HG03196 (cell line): Measurements from ENCODE around the gene ZNF547.
"Not testable (repeated sequence)": the region's sequence is repeated elsewhere in the genome, so short reads cannot be mapped to it uniquely, and the experiment has no call there.

Source experiments
- ATAC-seq: cut with Tn5 transposase; IDR thresholded peaks from one replicate; pipeline ENCODE4 v1.9.1; 2021; ENCODE audit not compliant: unreplicated experiment

The ZNF547 gene

GRCh38 chr19:57374179-57374578 lies 10.8 kb downstream of the ZNF547 start:
- ATAC-seq: no peak

- not testable (repeated sequence) for ATAC-seq
These were observed 11.3 kb downstream of the ZNF547 start for GRCh38 chr19:57374647-57375046.

DNA sequence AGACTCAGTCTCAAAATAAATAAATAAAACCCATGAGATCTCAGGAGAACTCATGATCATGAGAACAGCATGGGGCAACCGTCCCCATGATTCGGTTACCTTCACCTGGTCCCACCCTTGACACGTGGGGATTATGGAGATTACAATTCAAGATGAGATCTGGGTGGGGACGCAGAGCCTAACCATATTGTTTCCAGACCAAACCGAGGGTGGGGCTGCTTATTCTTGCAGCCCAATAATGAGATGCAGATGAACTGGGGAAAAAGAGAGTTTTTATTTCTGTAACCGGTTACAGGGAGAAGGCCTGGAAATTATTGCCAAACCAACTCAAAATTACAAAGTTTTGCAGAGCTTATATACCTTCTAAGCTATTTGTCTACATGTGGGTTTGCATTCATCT lies 12.8 kb downstream of the ZNF547 start:
- no peak for ATAC-seq

DNA sequence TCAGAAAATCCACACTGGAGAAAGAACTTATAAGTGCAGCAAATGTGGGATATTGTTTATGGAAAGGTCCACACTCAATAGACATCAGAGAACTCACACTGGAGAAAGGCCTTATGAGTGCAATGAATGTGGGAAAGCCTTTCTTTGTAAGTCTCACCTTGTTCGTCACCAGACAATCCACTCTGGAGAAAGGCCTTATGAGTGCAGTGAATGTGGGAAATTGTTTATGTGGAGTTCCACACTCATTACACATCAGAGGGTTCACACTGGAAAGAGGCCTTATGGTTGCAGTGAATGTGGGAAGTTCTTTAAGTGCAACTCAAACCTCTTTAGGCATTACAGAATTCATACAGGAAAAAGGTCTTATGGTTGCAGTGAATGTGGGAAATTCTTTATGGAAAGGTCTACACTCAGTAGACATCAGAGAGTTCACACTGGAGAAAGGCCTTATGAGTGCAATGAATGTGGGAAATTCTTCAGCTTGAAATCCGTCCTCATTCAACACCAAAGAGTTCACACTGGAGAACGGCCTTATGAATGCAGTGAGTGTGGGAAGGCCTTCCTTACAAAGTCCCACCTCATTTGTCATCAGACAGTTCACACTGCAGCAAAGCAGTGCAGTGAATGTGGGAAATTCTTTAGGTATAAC lies 14.3 kb downstream of the ZNF547 start:
- ATAC-seq: no peak

DNA sequence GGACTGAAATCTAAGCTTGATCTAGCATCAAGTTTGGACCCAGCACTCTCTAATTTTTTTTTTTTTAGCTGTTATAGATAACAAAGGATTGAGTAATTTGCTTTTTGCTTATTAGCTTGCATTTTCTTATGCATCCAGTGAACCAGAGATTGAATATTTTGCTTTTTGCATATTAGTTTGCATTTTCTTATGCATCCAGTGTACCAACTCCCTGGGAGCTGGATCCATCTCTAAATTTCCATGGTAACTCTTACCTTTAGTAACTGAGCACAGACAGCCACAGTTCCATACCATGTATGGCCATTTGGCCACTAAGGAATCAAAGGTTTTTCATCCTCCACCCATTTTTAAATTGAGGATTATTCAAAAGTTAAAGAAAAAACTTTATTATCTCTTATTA lies 17.6 kb downstream of the ZNF547 start:
- ATAC-seq: no peak

DNA sequence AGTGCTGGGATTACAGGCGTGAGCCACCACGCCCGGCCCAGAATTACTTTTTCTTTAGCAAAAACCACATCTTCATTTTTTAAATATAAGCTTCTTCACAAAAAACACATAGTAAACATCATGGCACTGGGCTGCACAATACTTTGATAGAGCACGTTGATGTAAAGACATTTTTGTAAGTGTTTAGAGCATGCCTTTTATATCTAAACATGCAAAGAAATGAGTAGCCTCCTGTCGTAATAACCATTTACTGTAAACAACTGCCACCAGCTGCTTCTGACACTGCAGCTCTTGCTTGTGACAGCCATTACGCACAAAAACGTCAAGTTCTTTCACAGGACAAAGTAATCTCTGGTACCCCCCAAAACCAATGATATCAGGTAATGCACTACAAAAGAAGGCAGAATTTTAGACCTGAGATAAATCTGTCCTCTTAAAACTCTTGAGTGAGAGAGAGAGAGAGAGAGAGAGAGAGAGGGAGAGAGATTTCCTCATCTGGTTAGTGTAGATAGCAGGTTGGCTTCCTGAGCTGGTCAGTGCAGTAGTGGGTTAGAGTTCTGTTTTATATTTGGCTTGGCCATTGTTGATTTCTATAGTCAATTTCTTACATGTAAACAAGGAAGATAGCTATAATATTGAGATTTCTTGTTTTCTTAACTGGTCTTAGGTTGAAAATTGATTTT lies 19.6 kb downstream of the ZNF547 start:
- ATAC-seq: no peak

- no peak for ATAC-seq
These were observed 25.9 kb downstream of the ZNF547 start for GRCh38 chr19:57389194-57389729.

DNA sequence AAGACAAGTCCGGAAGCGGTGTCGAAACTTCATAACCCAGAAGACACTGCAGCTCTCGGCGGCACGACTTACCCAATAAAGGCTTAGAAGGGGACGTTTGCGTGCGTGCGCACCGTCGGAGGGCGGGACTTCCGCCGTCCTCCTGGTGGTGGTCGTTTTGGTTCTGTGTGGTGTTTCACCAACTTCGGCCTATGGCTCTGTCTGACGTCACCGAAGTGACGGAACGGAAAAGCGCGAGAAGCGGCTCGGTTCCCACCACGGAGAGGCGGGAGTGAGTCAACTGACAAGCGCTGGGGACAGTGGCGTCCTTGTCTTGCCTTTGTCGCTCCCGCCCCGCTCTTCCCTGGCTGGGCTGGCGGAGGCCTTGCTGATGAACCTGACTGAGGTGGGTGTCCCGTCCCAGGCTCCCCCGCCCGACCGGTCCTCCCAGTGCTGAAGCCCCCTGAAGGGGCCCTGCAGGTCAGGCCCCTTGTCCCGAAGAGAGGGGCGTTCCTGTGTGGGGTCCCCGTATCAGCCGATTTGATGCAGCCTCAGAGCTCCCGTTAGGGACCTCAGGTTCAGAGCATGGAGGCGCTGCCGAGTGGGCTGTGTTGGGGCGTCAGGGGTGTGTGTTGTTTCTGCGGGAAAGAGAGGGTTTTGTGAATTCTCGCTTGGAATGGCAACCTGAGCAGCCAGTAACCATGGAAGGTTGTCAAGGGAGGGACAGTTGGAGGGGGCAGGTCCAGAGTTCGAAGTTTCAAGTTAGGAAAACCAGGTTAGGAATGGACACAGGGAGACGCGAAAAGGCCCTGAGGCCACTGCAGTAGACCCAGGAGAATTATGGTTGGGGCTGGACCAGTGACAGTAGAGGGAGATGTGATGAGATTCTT lies 26.6 kb downstream of the ZNF547 start, which contains the start of gene ZNF548:
ZNF548 (plus strand) TSS at position 125 of the 869 bp plus-strand sequence; CDS start at position 371, 246 bp downstream.
- peak; percentile 96 for ATAC-seq

DNA sequence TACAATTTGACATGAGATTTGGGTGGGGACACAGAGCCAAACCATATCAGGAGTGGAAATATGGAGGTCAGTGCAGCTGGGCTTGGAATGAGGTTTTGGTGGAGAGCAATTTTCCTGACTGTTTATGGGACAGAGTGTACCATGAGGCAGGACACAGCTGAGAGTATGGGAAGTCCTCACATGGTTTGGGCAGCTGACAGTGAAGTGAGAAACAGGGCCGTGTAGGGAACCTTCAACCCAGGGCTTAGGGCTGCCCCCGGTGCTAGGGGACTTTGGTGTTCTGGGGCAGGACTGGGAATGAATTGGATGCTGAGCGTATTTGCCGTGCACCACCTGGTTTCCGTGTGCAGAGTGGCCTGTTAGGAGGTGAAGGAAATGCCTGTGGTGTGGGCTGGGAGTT lies 32.4 kb downstream of the ZNF547 start:
- ATAC-seq: no peak

DNA sequence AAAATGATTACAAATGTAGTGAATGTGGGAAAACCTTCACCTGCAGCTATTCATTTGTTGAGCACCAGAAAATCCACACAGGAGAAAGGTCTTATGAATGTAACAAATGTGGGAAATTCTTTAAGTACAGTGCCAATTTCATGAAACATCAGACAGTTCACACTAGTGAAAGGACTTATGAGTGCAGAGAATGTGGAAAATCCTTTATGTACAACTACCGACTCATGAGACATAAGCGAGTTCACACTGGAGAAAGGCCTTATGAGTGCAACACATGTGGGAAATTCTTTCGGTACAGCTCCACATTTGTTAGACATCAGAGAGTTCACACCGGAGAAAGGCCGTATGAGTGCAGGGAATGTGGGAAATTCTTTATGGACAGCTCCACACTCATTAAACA lies 35.5 kb downstream of the ZNF547 start:
- no peak for ATAC-seq

GRCh38 chr19:57403737-57404563 lies 40.6 kb downstream of the ZNF547 start:
- ATAC-seq: no peak

- ATAC-seq: no peak
These were observed 43.3 kb downstream of the ZNF547 start for GRCh38 chr19:57406516-57407123.

DNA sequence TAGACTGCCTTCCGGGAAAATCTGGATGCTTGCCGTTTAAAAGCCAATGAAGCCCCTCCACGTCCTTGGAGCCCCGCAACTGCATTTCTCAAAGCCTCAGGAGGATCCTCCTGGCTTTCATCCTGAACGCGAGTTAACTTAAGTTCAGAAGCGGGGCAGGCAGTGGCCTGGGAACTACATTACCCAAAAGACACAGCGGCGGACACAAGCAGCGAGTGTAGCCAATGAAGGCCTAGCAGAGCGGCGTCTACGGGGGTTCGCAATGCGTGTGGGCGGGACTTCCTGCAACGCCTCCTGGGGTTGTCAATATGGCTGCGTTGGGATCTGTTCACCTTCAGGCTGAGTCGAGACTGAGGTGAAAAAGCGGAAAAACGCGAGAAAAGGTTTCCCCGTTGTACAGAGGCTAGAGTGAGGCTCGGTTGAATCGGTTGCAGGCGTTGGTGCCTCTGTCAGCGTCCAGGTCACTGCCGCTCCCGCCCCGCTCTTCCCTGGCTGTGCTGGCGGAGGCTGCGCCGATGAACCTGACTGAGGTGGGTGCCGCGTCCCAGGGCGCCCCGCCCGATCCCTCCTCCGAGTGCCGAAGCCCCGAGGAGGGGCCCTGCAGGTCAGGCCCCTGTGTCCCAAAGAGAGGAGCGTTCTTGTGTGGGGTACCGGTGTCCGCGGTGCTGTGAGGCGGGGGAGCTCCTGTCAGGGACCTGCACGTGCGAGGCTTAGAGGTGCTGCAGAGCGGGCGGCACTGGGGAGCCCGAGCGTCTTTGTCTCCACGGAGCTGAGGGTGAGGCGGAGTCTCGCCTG lies 47.7 kb downstream of the ZNF547 start, which contains the start of gene ZNF17:
ZNF17 (plus strand) TSS at position 285 of the 795 bp plus-strand sequence. CDS start 2,455 bp downstream, outside the sequence.
- peak; percentile 99 for ATAC-seq

- no peak for ATAC-seq
These were observed 56.1 kb downstream of the ZNF547 start for GRCh38 chr19:57419439-57419838.

- no peak for ATAC-seq
These were observed 57.7 kb downstream of the ZNF547 start for GRCh38 chr19:57421037-57421436.
